Measurements from ENCODE around the gene RHEX.

GRCh38 chr1:206049919-206050600 lies 2.9 kb upstream of the RHEX start:
- TF ChIP-seq EZH2phosphoT487 (IDR thresholded peaks at IDR 0.05) (no peak), CTCF (IDR thresholded peaks at IDR 0.05) (no peak)

Data from neural progenitor cell (in vitro differentiated cells).